SK-N-SH (cell line): ENCODE measurements around the gene PACSIN2. TPM values are rescaled to one million over a fixed set of nuclear protein-coding genes. Genes with fewer than 3 reads are reported as not detected.

ENCODE experiments used
- CTCF ChIA-PET: fragments of 300-600, 350-600 bp; formaldehyde crosslinking; extraction: SDS; loops from one replicate; lab custom pipeline; 2021; lab: Yijun Ruan, JAX
- POLR2A ChIA-PET: fragments of 350-600 bp; sonication (Branson Sonifier 250); formaldehyde crosslinking; extraction: SDS; loops from one replicate; lab custom pipeline; 2020; ENCODE audit warnings: antibody characterized with exemption, inconsistent platforms; lab: Yijun Ruan, JAX
- DNase-seq: peaks from one replicate; pipeline ENCODE4 v3.0.0; 2012
- H2AFZ ChIP-seq: fragments of 200-600 bp; sonication (generic); 2 replicates; pipeline ENCODE4 v1.8.1; 2016; ENCODE audit warnings: antibody characterized with exemption, mild to moderate bottlenecking, low read depth
- H3F3A ChIP-seq: fragments of 200-600 bp; sonication (generic); replicated peaks from 2 replicates; pipeline ENCODE3; 2016; ENCODE audit warnings: antibody characterized with exemption, mild to moderate bottlenecking; ENCODE audit not compliant: insufficient read depth
- H3K27ac ChIP-seq, 2 experiments: fragments of 200-500 bp in 1 of 2; fragments of 200-600 bp in 1 of 2; sonication (Bioruptor generic) in 1 of 2; sonication (generic), shearing (Covaris generic) in 1 of 2; 2 replicates each; pipeline versions ENCODE4 v1.5.1 to v1.6.1; 2014 to 2016; ENCODE audit warnings: low read depth in 2 of 2, inconsistent platforms in 1 of 2, low read length in 1 of 2, mild to moderate bottlenecking in 1 of 2, mixed read lengths in 1 of 2
- H3K27me3 ChIP-seq: fragments of 200-600 bp; sonication (generic), shearing (Covaris generic); 2 replicates; pipeline ENCODE4 v1.6.1; 2016; ENCODE audit warnings: mixed run types; ENCODE audit not compliant: insufficient read depth
- H3K36me3 ChIP-seq, 2 experiments: fragments of 200-500 bp in 1 of 2; fragments of 200-600 bp in 1 of 2; sonication (Bioruptor generic) in 1 of 2; sonication (generic) in 1 of 2; replicated peaks in 1 of 2; 2 replicates each; pipeline versions ENCODE3 to v1.5.1; 2014 to 2016; ENCODE audit warnings: low read length in 1 of 2, mild to moderate bottlenecking in 1 of 2; ENCODE audit not compliant: insufficient read depth in 2 of 2, control insufficient read depth in 1 of 2
- H3K4me1 ChIP-seq, 2 experiments: fragments of 200-500 bp in 1 of 2; fragments of 200-600 bp in 1 of 2; sonication (Bioruptor generic) in 1 of 2; sonication (generic), shearing (Covaris generic) in 1 of 2; 2 replicates each; pipeline versions ENCODE4 v1.5.1 to v1.6.1; 2014 to 2016; ENCODE audit warnings: low read depth in 1 of 2, low read length in 1 of 2, mixed run types in 1 of 2; ENCODE audit not compliant: insufficient read depth in 2 of 2, control insufficient read depth in 1 of 2
- H3K4me2 ChIP-seq: fragments of 200-600 bp; sonication (generic), shearing (Covaris generic); 2 replicates; pipeline ENCODE4 v1.6.1; 2017; ENCODE audit warnings: mixed run types
- H3K4me3 ChIP-seq, 2 experiments: fragments of 200-500 bp in 1 of 2; fragments of 200-600 bp in 1 of 2; sonication (Bioruptor generic) in 1 of 2; sonication (generic), shearing (Covaris generic) in 1 of 2; 2 replicates each; pipeline versions ENCODE4 v1.5.1 to v1.8.1; 2014 to 2016; ENCODE audit warnings: low read depth in 2 of 2, inconsistent platforms in 1 of 2, low read length in 1 of 2, mild to moderate bottlenecking in 1 of 2, mixed read lengths in 1 of 2, moderate library complexity in 1 of 2
- H3K79me2 ChIP-seq: fragments of 200-600 bp; sonication (generic); 2 replicates; pipeline ENCODE4 v1.8.1; 2017; ENCODE audit warnings: mild to moderate bottlenecking; ENCODE audit not compliant: insufficient read depth
- H3K9ac ChIP-seq: fragments of 200-600 bp; sonication (generic); 2 replicates; pipeline ENCODE4 v1.6.1; 2017; ENCODE audit warnings: mixed run types
- H3K9me2 ChIP-seq: fragments of 200-600 bp; sonication (generic); 2 replicates; pipeline ENCODE4 v1.6.1; 2017; ENCODE audit warnings: mixed run types
- H3K9me3 ChIP-seq: fragments of 200-600 bp; sonication (generic); 2 replicates; pipeline ENCODE4 v1.6.1; 2017; ENCODE audit warnings: mixed run types, mild to moderate bottlenecking, moderate library complexity
- H4K20me1 ChIP-seq: fragments of 200-600 bp; sonication (generic); 2 replicates; pipeline ENCODE4 v1.6.1; 2017; ENCODE audit warnings: mild to moderate bottlenecking, mixed run types; ENCODE audit not compliant: insufficient read depth
- EP300 ChIP-seq, 2 experiments: IDR thresholded peaks; 2 replicates each; pipeline versions ENCODE4 v1.4.0 to v1.6.1; 2012; ENCODE audit warnings: borderline replicate concordance in 1 of 2, low read depth in 1 of 2, low read length in 1 of 2
- MAX ChIP-seq: IDR thresholded peaks from 2 replicates; pipeline ENCODE4 v1.4.0; 2012; ENCODE audit warnings: low read depth
- REST ChIP-seq: IDR thresholded peaks from 2 replicates; pipeline ENCODE4 v1.6.1; 2012; ENCODE audit warnings: mild to moderate bottlenecking, low read depth, low read length, moderate library complexity
- YY1 ChIP-seq: IDR thresholded peaks from 2 replicates; pipeline ENCODE4 v1.4.0; 2012; ENCODE audit warnings: low read depth, mild to moderate bottlenecking
- WGBS: methylation state at CpG from one replicate; pipeline ENCODE4 v1.1.6; 2017; ENCODE audit warnings: low lambda C conversion rate; 5-methylcytosine and 5-hydroxymethylcytosine counted together
- polyA plus RNA-seq, 3 experiments: library from polyadenylated mRNA; depleted of rRNA; stranded (reverse); fragments of >200 nt; gene quantifications; 2 replicates each; pipeline ENCODE4 v1.2.3, GENCODE V29; 2012
- TF ChIP-seq, protein P1 (sequence below): fragments of 200-600 bp; sonication (generic); IDR thresholded peaks from 2 replicates; pipeline ENCODE4 v1.6.1; 2017; ENCODE audit warnings: antibody characterized with exemption, mild to moderate bottlenecking, moderate library complexity
- TF ChIP-seq, protein P2 (sequence below): IDR thresholded peaks from 2 replicates; pipeline ENCODE4 v1.4.0; 2012; ENCODE audit warnings: low read depth, borderline replicate concordance
- TF ChIP-seq, protein P3 (sequence below): fragments of 150-350 bp; IDR thresholded peaks from 2 replicates; pipeline ENCODE4 v1.6.1; 2016; ENCODE audit warnings: mild to moderate bottlenecking, low read depth, low read length

The PACSIN2 gene
- polyA plus RNA-seq, 1 of the 3 experiments (the other 2 are of a cell fraction), result 60.5 TPM

GRCh38 chr22:42905217-42905616 is 109.7 kb downstream of the PACSIN2 start (continued):
- TF ChIP-seq, protein P1, sequence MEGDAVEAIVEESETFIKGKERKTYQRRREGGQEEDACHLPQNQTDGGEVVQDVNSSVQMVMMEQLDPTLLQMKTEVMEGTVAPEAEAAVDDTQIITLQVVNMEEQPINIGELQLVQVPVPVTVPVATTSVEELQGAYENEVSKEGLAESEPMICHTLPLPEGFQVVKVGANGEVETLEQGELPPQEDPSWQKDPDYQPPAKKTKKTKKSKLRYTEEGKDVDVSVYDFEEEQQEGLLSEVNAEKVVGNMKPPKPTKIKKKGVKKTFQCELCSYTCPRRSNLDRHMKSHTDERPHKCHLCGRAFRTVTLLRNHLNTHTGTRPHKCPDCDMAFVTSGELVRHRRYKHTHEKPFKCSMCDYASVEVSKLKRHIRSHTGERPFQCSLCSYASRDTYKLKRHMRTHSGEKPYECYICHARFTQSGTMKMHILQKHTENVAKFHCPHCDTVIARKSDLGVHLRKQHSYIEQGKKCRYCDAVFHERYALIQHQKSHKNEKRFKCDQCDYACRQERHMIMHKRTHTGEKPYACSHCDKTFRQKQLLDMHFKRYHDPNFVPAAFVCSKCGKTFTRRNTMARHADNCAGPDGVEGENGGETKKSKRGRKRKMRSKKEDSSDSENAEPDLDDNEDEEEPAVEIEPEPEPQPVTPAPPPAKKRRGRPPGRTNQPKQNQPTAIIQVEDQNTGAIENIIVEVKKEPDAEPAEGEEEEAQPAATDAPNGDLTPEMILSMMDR, result no peak
- TF ChIP-seq REST, result no peak
- TF ChIP-seq, protein P2, sequence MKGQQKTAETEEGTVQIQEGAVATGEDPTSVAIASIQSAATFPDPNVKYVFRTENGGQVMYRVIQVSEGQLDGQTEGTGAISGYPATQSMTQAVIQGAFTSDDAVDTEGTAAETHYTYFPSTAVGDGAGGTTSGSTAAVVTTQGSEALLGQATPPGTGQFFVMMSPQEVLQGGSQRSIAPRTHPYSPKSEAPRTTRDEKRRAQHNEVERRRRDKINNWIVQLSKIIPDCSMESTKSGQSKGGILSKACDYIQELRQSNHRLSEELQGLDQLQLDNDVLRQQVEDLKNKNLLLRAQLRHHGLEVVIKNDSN, result no peak
- no peak for TF ChIP-seq YY1

GRCh38 chr22:42904050-42904449 is 110.9 kb downstream of the PACSIN2 start:
- 0 out of 2 replicates have a peak, but pooled peaks cover 3% of the 10 kb centered on the region for H4K20me1 ChIP-seq
- H3K9me2 ChIP-seq, result no peaks in the 10 kb centered on the region
- H3K9me3 ChIP-seq, result no peaks in the 10 kb centered on the region
- TF ChIP-seq EP300 (IDR thresholded peaks at IDR 0.05; ENCODE audit: borderline replicate concordance in 1 of 2, low read depth in 1 of 2, low read length in 1 of 2) (no peak), MAX (no peak)
- TF ChIP-seq, protein P3, sequence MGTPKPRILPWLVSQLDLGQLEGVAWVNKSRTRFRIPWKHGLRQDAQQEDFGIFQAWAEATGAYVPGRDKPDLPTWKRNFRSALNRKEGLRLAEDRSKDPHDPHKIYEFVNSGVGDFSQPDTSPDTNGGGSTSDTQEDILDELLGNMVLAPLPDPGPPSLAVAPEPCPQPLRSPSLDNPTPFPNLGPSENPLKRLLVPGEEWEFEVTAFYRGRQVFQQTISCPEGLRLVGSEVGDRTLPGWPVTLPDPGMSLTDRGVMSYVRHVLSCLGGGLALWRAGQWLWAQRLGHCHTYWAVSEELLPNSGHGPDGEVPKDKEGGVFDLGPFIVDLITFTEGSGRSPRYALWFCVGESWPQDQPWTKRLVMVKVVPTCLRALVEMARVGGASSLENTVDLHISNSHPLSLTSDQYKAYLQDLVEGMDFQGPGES, result no peak
- ChIA-PET POLR2A (no interaction called here), CTCF (no interaction called here)
- WGBS, result 95% methylated on average over 7 of the region's 12 CpGs
- H2AFZ ChIP-seq, result no peak overlapping the region
- H3K27ac ChIP-seq, result no peak overlapping the region
- peaks cover 0 to 5% of the 10 kb centered on the region in 2 experiments; a peak in 1 of 4 replicates for H3K4me1 ChIP-seq
- no peak for DNase-seq
- H3K27me3 ChIP-seq, result no peaks in the 10 kb centered on the region
- no peak overlapping the region for H3K4me3 ChIP-seq
- peaks cover 10% of the 10 kb centered on the region; the same call in 1 of the 2 replicates for H3K79me2 ChIP-seq
- no peak overlapping the region for H3K4me2 ChIP-seq
- no peaks in the 10 kb centered on the region for H3K36me3 ChIP-seq
- no peak overlapping the region for H3K9ac ChIP-seq
- H3F3A ChIP-seq, result no peaks in the 10 kb centered on the region
